Fibroblast of mammary gland (primary cell): ENCODE data around the gene TRIM14.

Source experiments
- DNase-seq: peaks from one replicate; pipeline ENCODE4 v3.0.0-alpha.2; 2010; ENCODE audit warnings: low read depth
- H3K4me3 ChIP-seq: 2 replicates; pipeline ENCODE4 v1.5.1; 2011; ENCODE audit warnings: low read depth, mild to moderate bottlenecking, low read length, moderate library complexity; ENCODE audit not compliant: control insufficient read depth
- TF ChIP-seq, protein P1 (sequence below): conservative IDR thresholded peaks from 2 replicates; pipeline ENCODE4 v1.5.1; 2011; ENCODE audit warnings: low read depth, low read length, inconsistent platforms; ENCODE audit not compliant: control insufficient read depth, insufficient read depth

The TRIM14 gene

DNA sequence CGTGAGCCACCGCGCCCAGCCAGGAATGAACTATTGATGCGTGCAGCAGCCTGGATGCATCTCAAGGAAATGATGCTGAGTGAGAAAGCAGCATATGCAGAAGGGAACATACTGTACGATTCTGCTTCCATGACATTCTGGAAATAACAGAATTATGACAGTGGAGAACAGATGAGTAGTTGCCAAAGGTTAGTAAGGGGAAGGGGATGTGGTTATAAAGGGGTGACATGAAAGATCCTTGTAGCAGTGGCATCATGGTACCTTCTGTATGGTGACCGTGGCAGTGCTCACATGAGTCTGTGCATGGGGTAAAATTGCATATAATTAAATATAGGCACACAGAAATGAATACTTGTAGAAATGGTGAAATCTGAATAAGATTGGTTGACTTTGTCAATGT, 49.5 kb downstream of the TRIM14 start:
- no peak for DNase-seq
- TF ChIP-seq, protein P1, sequence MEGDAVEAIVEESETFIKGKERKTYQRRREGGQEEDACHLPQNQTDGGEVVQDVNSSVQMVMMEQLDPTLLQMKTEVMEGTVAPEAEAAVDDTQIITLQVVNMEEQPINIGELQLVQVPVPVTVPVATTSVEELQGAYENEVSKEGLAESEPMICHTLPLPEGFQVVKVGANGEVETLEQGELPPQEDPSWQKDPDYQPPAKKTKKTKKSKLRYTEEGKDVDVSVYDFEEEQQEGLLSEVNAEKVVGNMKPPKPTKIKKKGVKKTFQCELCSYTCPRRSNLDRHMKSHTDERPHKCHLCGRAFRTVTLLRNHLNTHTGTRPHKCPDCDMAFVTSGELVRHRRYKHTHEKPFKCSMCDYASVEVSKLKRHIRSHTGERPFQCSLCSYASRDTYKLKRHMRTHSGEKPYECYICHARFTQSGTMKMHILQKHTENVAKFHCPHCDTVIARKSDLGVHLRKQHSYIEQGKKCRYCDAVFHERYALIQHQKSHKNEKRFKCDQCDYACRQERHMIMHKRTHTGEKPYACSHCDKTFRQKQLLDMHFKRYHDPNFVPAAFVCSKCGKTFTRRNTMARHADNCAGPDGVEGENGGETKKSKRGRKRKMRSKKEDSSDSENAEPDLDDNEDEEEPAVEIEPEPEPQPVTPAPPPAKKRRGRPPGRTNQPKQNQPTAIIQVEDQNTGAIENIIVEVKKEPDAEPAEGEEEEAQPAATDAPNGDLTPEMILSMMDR = no peak
- no peak overlapping the region for H3K4me3 ChIP-seq

DNA sequence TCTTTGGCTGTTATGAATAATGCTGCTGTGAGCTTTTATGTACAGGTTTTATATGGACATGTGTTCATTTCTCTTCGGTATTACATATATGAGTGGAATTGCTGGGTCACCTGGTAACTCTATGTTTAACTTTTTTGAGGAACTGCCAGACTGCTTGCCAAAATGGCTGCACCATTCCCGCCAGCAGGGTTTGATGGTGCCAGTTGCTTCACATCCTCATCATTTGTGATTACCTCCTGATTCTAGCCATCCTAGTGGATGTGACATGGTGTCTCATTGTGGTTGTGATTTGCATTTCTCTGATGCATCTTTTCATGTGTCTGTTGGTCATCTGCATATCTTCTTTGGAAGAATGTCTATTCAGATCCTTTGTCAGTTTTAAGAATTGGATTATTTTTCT, 51.8 kb downstream of the TRIM14 start:
- DNase-seq = no peak
- H3K4me3 ChIP-seq = no peak overlapping the region
- TF ChIP-seq, protein P1 = no peak

DNA sequence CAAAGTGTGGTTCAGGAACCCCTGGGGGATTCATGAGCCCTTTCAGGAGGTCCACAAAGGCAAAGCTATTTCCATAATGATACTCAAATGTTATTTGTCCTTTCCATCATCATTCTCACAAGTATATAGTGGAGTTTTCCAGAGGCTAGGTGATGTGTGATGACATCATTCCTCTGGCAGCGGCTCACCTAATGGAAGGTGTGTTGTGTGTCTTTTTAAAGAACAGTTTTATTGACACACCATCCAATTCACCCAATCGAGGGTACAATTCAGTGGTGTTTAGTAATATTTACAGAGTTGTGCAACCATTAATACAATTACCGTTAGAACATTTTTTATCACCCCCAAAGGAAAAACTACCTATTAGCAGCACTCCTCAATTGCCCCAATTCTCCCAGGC, 52.8 kb downstream of the TRIM14 start:
- no peak for DNase-seq
- TF ChIP-seq, protein P1 = no peak
- no peak overlapping the region for H3K4me3 ChIP-seq

DNA sequence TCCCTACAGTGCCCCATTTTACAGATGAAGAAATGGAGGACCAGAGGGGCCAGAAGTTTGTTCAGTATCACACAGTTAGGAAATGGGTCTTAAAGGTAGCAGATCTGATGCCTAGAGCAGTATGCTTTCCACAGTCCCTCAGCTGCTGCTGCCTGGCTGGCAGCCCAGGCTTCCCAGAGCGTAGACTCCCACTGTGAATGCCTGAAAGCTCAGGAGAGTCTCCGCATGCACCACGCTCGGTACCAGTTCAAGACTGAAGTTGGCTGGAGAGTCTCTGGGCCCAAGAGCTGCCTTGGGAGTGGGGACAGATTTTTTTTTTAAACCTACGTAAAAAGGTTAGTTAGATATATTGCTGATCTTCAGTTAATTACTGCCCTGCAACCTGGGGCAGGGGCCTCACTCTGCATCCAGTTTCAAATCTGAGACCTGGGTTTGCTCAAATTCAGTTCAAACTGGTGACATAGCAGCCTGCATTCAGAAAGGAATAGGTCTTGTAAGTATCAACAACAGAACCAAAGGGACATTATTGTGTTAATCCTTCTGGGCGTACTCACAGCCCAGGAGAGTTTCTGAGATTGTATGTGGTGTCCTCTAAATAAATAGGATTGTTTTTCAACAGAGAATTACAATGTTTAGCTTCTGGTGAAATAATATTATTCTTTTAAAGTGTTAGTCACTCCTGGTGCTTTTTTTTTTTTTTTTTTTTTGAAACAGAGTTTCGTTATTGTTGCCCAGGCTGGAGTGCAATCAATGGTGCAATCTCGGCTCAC, 54.2 kb downstream of the TRIM14 start:
- H3K4me3 ChIP-seq = no peak overlapping the region
- DNase-seq = no peak
- TF ChIP-seq, protein P1 = no peak

DNA sequence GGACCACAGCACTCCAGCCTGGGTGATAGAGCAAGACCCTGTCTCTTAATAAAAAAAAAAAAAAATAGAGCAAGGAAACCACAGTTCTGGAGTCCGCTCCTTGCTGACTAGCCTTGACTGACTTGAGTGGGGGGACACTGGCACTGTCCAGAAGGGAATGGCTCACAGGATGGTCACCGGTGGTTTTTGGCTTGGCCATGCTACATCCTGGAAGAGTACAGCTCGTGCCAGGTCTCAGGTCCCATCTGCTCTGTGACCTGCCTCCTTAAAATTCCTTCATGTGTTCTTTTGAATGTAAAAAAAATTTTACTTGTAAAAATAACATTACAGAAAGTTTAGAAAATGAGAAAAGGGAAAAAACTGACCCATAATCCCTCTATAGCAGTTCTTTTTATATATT, 56.9 kb downstream of the TRIM14 start:
- TF ChIP-seq, protein P1 = no peak
- H3K4me3 ChIP-seq = no peak overlapping the region

DNA sequence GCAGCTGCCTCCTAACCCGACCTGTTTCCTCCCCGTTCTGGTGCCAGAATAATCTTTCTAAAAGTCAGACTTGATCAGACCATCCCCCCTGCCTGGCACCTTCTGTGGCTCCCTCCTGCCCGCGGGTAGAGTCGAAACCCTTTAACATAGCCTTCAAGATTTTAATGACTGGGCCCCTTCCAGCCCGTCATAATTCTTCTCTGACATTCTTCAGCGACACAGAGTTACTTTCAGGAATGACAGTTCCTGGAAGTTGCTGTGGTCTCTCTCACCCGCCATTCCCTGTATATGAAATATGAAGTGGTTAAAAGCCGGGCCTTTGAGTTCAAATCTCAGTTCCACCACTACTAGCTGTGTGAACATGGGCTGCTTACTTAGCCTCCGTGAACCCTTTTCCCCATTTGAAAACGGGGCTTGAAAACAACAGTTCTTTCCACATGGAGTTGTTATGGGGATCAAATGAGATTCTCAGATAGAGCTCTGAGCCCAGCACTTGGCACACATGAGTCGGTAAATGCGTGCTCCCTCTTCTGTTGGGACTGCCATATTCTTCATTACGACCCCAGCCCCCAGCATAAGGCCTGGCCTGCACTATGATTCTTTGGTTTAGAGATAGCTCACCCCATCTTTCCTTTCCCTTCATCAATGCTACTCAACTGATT, 61.8 kb downstream of the TRIM14 start:
- DNase-seq = peak; percentile 21
- H3K4me3 ChIP-seq = peak overlapping the region; percentile 88
- TF ChIP-seq, protein P1 = no peak

More for the DNA sequence above, 56.9 kb downstream of the TRIM14 start:
- no peak for DNase-seq
